GM19025 (cell line): Measurements from ENCODE around the gene ATXN7L1.

Experiments
- ATAC-seq: cut with Tn5 transposase; IDR thresholded peaks from one replicate; pipeline ENCODE4 v1.9.1; 2021; ENCODE audit warnings: mild to moderate bottlenecking, low read depth, moderate library complexity; ENCODE audit not compliant: unreplicated experiment

The ATXN7L1 gene

DNA sequence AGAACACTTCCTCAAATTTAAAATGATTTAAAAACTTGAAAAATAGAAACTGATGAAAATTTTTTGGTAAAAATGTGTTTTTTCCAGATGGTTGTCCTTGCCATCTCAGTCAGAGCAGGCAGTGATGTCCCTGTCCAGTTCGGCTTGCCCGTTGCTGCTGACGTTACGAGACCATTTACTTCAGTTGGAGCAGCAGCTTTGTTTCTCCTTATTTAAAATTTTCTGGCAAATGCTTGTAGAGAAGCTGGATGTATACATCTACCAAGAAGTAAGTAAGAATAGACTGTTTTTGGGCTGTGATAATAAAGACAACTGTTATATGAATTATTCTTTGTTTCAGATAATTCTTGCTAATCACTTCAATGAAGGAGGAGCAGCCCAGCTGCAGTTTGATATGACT, 311.2 kb downstream of the ATXN7L1 start:
- no peak for ATAC-seq

DNA sequence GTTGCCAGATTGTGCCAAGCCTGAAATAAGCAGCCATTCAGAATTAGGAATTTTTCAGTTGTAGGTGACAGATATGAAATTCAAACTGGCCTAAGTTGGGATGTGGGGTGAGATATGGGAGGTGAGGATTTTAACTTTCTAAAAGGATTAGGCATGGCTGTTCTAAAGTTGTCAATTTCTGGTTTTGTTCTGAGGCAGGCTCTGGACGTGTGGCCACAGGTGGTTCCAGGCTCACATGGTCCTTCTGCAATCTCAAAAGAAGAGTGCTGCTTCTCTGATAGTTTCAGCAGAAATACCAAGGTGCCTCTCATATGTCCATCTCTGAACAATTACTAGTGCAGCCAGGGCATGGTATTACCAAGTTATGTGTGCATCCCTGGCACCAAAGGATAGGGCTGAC, 316.5 kb downstream of the ATXN7L1 start:
- no peak for ATAC-seq
